HG03575 (cell line): ENCODE measurements around the gene NOTCH2.
"Not testable (repeated sequence)": the region's sequence is repeated elsewhere in the genome, so short reads cannot be mapped to it uniquely, and the experiment has no call there.

Source experiments
- ATAC-seq: cut with Tn5 transposase; IDR thresholded peaks from one replicate; pipeline ENCODE4 v1.9.1; 2021; ENCODE audit not compliant: unreplicated experiment, insufficient number of reproducible peaks, low FRiP score; ENCODE audit errors: extremely low read depth

NOTCH2 gene

GRCh38 chr1:120090830-120091229 lies 21.4 kb upstream of the NOTCH2 start:
- not testable (repeated sequence) for ATAC-seq

- not testable (repeated sequence) for ATAC-seq
Observed at GRCh38 chr1:120087959-120088358, 18.5 kb upstream of the NOTCH2 start.

GRCh38 chr1:120069920-120070214 lies 405 bp upstream of the NOTCH2 start:
- not testable (repeated sequence) for ATAC-seq

- not testable (repeated sequence) for ATAC-seq
Observed at GRCh38 chr1:120068683-120069066, 787 bp downstream of the NOTCH2 start.

- not testable (repeated sequence) for ATAC-seq
Observed at GRCh38 chr1:120048208-120048607, 21.3 kb downstream of the NOTCH2 start.

- ATAC-seq, result not testable (repeated sequence)
Observed at GRCh38 chr1:120041771-120042170, 27.7 kb downstream of the NOTCH2 start.

- ATAC-seq, result not testable (repeated sequence)
Observed at GRCh38 chr1:120032253-120032652, 37.2 kb downstream of the NOTCH2 start.

GRCh38 chr1:120023791-120024190 lies 45.7 kb downstream of the NOTCH2 start:
- ATAC-seq, result not testable (repeated sequence)

GRCh38 chr1:120014978-120015377 lies 54.5 kb downstream of the NOTCH2 start:
- ATAC-seq, result not testable (repeated sequence)

- not testable (repeated sequence) for ATAC-seq
Observed at GRCh38 chr1:120008320-120008719, 61.1 kb downstream of the NOTCH2 start.

- not testable (repeated sequence) for ATAC-seq
Observed at GRCh38 chr1:120007850-120008249, 61.6 kb downstream of the NOTCH2 start.

- ATAC-seq, result not testable (repeated sequence)
Observed at GRCh38 chr1:120001035-120001434, 68.4 kb downstream of the NOTCH2 start.

GRCh38 chr1:119996731-119997312 lies 72.6 kb downstream of the NOTCH2 start:
- not testable (repeated sequence) for ATAC-seq

- not testable (repeated sequence) for ATAC-seq
Observed at GRCh38 chr1:119995975-119996374, 73.5 kb downstream of the NOTCH2 start.

GRCh38 chr1:119988306-119989062 lies 81.0 kb downstream of the NOTCH2 start:
- no peak for ATAC-seq

- no peak for ATAC-seq
Observed at GRCh38 chr1:119987686-119988085, 81.8 kb downstream of the NOTCH2 start.

- no peak for ATAC-seq
Observed at GRCh38 chr1:119987112-119987511, 82.3 kb downstream of the NOTCH2 start.

- ATAC-seq, result no peak
Observed at GRCh38 chr1:119986007-119986497, 83.4 kb downstream of the NOTCH2 start.

- no peak for ATAC-seq
Observed at GRCh38 chr1:119984771-119985170, 84.7 kb downstream of the NOTCH2 start.

- ATAC-seq, result no peak
Observed at GRCh38 chr1:119981986-119982815, 87.3 kb downstream of the NOTCH2 start.
